HFF-Myc (cell line): Measurements from ENCODE around the gene ANXA9.

Source experiments
- DNase-seq: peaks from one replicate; pipeline ENCODE4 v3.0.0-alpha.2; 2011; ENCODE audit warnings: low read depth; ENCODE audit errors: extremely low read depth
- H3K4me3 ChIP-seq: replicated peaks from 2 replicates; pipeline ENCODE4 v1.5.1; 2011; ENCODE audit warnings: low read depth, mild to moderate bottlenecking, control low read depth, low read length
- CTCF ChIP-seq: IDR thresholded peaks from 2 replicates; pipeline ENCODE4 v1.5.1; 2012; ENCODE audit warnings: mild to moderate bottlenecking, low read depth, low read length, control low read depth; ENCODE audit errors: missing control alignments

ANXA9 gene

GRCh38 chr1:151013518-151013917, 31.4 kb downstream of the ANXA9 start:
- no peak for TF ChIP-seq CTCF
- no peak overlapping the region for H3K4me3 ChIP-seq
- no peak for DNase-seq

DNA sequence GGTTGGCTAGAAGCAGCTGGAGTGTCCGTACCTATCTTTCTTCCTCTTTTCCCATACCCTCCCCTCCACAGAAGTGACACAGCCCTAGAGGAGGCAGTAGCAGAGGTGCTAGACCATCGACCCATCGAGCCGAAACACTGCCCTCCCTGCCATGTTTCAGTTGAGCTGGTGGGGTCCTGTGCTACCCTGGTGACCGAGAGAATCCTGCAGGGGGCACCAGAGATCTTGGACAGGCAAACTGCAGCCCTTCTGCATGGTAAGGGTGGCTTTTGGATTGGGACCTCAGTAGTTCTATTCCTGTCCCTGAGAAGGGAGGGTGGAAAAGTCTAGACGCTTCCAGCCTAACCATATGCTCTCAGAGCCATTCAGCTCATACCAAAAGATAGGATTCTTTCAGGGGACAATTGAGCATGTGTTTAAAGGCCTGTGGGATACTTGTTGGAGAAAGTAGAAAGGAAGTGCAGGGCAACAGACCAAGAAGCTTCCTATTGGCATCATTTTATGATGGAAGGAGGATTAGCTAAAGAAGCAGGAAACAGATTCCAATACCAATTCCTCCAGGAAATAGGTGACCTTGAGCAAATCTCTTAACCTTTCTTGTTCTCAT, 42.6 kb downstream of the ANXA9 start:
- TF ChIP-seq CTCF: peak; percentile 77
- no peak for DNase-seq
- H3K4me3 ChIP-seq: no peak overlapping the region

- H3K4me3 ChIP-seq: no peak overlapping the region
- no peak for DNase-seq
- TF ChIP-seq CTCF: no peak
Measured at GRCh38 chr1:151026460-151026859, 44.4 kb downstream of the ANXA9 start.

GRCh38 chr1:151032164-151032563, 50.1 kb downstream of the ANXA9 start:
- H3K4me3 ChIP-seq: no peak overlapping the region
- no peak for TF ChIP-seq CTCF
- no peak for DNase-seq

DNA sequence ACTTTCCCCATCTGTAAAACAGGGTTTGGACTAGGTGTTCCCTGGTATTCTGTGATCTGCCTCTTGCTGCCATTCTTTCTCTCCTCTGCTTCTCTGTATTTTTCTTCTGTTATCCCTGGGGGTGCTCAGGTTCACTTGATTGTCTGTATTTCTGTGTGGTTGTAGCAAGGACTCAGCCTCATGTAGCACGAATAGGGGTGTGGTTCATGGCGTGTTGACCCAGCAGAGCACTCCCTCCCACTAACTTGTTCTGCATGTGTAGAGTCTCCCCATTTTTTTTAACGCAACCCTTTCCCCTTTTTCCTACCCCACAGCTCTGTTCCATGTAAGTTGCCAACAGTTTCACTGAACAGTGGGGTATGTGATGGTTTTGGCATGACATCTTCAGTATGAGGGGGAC, 53.1 kb downstream of the ANXA9 start:
- no peak for TF ChIP-seq CTCF
- H3K4me3 ChIP-seq: no peak overlapping the region
- DNase-seq: no peak

DNA sequence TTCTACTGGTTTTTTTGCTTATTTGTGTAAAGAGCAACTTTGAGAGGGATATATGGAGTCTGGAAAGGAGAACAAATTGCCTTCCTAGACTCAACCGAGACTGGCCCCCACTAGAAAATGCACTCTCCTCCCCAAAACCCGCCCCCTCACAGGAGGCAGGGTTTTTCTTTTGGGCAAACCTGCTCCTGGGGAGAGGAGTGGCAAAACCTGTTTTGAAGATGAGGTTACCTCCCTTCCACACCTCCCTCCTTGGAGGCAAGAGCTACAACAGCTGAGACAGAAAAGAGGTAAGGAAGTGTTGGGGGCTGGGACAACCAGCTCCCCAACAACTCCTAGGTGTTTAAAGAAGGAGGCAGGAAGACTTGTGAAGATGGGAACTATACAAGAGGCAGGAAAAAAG, 54.3 kb downstream of the ANXA9 start, which contains the start of gene BNIPL:
BNIPL (plus strand) TSS at position 231 of the 400 bp plus-strand sequence; CDS start at position 371, 140 bp downstream.
- TF ChIP-seq CTCF: no peak
- DNase-seq: no peak
- H3K4me3 ChIP-seq: no peak within 1 kb of the TSS

DNA sequence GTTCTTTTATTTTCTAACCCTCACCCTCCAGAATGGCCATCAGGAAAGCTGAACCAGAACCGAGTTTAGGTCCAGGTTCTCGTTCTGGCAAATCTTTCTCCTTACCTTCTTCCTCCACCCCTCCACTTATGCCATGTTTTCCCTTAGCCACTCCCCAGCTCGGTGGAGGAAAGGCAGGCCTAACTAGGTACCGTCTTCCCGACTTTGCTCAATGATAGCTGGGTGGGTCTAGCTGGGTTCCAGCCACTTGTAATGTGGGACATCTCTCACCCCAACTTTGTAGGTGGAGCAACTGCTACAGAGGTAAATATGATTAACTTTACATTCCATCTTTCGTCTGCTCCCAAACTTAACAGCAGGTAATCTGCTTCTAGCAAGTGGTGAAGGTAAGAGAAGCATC, 54.9 kb downstream of the ANXA9 start:
- TF ChIP-seq CTCF: no peak
- no peak for DNase-seq
- H3K4me3 ChIP-seq: no peak overlapping the region
